GM12873 (cell line): Measurements from ENCODE around the gene FETUB.
A peak's percentile ranks its signal among the peaks of the same experiment; 100 is the strongest.

Source experiments
- CTCF ChIP-seq: IDR thresholded peaks from 2 replicates; pipeline ENCODE4 v1.5.1; 2012; ENCODE audit warnings: low read depth, mild to moderate bottlenecking, moderate library complexity, low read length, control low read depth; ENCODE audit not compliant: insufficient read depth; ENCODE audit errors: missing control alignments

FETUB gene

DNA sequence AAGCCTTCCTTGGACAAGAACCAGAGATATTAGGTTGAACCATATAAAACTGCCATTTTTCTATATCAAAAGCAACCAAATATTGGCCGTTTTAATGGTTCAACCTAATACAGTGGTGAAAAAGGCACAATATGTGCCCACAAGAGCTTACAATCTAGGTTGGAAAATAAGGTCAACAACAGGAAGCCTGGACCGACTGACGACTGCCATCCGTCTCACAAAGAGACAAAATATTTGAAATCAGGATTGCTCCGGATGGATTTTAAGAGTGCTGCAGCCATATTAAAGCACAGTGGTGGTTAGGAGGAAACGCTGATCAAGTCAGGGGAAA lies 26.0 kb upstream of the FETUB start:
- TF ChIP-seq CTCF, result no peak

DNA sequence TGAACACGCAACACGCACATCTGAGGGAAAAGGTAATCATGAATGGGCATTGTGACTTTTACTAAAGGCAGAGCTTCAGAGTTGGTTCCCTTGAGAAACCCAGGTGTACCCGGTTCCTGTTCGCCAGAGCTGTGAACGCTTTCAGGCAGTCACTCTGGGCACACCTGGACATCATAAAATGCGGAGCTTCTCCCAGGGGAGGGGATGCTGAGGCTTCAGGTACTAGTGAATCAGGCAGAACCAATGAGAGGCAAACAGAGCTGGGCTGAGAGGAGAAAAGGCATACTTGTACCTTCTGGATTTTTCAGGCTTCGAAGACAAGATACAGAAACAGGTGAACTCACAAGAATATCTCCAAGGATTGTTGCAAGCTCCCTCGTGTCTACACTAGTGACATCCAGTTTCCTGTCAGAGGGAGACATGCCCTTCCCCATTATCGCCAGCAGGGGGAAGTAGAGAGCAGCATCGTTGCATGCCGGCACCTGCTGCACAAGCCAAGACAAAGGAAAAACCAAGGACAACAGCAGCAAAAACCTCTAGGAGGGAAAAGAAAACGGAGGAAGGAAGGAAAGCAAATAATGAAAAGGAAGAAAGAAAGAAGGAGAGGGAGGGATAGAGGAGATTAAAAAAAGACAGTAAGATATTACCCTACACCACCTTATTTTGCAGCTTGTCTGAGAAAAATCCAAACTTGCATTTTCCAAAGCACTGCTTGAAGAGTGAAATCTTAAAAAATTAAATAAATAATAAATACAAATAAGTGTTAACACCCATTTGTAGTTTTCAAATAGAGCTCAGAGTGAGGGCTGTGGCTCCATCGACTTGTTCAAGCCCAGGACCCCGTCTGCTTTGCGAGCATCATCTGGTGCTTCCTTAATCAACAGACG lies 25.4 kb upstream of the FETUB start:
- peak; percentile 97 for TF ChIP-seq CTCF

DNA sequence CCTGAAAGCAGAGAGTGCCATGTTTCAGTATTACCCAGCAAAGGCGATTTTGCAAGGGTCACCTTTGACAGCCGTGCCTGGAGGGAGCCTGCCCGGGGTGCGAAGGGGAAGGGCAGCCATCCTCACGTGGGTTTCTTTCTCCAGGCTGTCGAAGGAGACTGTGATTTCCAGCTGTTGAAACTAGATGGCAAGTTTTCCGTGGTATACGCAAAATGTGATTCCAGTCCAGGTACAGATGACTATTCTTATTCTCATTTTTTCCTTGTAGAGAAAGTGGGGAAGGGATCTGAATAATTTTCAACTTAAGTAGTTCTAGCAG lies 23.9 kb upstream of the FETUB start:
- no peak for TF ChIP-seq CTCF

DNA sequence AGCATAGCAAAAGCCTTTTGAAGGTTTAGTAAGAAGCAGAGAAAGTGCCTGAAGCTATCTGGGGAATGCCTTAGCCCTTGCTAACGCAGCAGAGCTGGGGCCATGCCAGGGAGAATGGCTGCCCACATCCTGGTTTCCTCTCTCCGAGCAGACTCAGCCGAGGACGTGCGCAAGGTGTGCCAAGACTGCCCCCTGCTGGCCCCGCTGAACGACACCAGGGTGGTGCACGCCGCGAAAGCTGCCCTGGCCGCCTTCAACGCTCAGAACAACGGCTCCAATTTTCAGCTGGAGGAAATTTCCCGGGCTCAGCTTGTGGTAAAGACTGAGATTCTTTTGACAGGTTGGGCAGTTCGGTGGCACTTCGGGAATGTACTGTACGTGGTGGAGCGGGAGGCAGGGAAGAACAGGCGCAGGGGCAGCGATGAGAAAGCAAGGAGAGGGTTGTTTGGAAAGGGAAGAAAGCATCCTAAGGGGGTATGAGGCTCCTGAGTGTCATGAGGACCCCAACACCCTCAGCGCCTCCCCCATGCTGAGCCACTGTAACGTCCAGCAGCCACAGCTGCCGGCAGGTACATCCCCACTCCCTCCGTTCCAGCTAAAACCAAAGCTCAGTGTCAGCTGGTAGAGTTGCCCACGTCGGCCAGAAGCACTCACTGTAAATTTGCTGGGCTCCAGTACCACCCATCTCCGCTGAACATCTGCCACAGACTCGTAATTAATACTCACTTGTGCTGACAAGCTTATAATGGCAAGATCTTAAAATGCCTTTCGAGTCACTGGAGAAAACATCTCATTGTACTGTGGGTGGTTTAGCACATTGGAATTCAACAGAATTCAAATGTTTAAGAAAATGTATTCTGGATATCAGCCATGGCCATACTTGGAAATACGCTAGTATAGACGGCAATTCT lies 22.9 kb upstream of the FETUB start:
- peak; percentile 97 for TF ChIP-seq CTCF

DNA sequence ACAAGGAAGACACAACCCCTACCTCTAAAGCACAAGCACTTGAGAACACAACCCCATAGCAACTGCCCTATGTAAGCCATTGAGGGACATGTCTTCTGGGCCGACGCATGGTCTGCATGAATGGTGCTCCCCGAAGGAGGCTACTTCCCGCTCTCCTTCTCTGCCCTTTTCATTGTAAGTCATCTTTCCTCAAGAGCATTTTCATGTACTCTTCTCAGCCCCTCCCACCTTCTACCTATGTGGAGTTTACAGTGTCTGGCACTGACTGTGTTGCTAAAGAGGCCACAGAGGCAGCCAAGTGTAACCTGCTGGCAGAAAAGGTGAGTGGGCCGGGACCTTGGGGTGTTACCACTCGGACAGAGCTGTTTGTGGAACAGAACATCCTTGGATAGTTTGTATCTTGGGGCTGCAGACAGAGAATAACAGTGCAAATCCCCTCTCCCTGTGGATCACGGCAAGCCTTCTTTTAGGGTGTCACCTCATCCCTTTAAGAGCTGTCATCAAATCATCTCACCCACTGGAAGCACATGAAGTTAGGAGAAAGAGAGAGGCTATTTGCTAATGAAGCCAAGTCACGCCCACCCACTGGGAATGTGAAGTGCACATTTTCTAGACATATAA lies 21.8 kb upstream of the FETUB start:
- no peak for TF ChIP-seq CTCF

- no peak for TF ChIP-seq CTCF
These were observed 20.4 kb upstream of the FETUB start for GRCh38 chr3:186619787-186620212.
